HCT116 (cell line): Measurements from ENCODE around the gene MYOT. TPM values are rescaled to one million over a fixed set of nuclear protein-coding genes. Genes with fewer than 3 reads are reported as not detected.
A peak's percentile ranks its signal among the peaks of the same experiment; 100 is the strongest.

Experiments
- ATAC-seq: fragments of 200-7000 bp; cut with Tn5 transposase; 2 replicates; pipeline ENCODE4 v1.9.1; 2020; ENCODE audit warnings: mild to moderate bottlenecking, moderate library complexity
- BruUV-seq: library from RNA; stranded (reverse); fragments of 400-500 nt; replicated peaks from 2 replicates; lab custom pipeline; 2021; lab: Mats Ljungman, UMichigan
- CTCF ChIA-PET: fragments of 300-600 bp; sonication (Branson Sonifier 250); formaldehyde crosslinking; loops from one replicate; lab custom pipeline; 2021; ENCODE audit warnings: antibody characterized with exemption; lab: Charles Lee
- POLR2A ChIA-PET: fragments of 300-600, 350-600 bp; sonication (Branson Sonifier 250); formaldehyde crosslinking; loops from one replicate; lab custom pipeline; 2021; ENCODE audit warnings: antibody characterized with exemption; lab: Charles Lee
- RAD21 ChIA-PET, 2 experiments: fragments of 300-600 bp; sonication (Branson Sonifier 250); formaldehyde crosslinking; loops; one replicate each; lab custom pipeline; 2023; ENCODE audit warnings: low total read pairs in 2 of 2; ENCODE audit not compliant: uncharacterized antibody in 2 of 2, unreplicated experiment in 2 of 2, low non-redundant PET in 1 of 2; lab: Charles Lee
- DNase-seq: peaks from one replicate; pipeline ENCODE4 v3.0.0-alpha.2; 2010; ENCODE audit warnings: low read depth, low spot score
- H2AFZ ChIP-seq: fragments of 200-600 bp; shearing (Covaris generic), sonication (generic); 2 replicates; pipeline ENCODE4 v1.6.1; 2017; ENCODE audit warnings: low read depth, mixed run types, mixed read lengths, antibody characterized with exemption, low read length; ENCODE audit not compliant: poor library complexity, severe bottlenecking
- H3K27ac ChIP-seq: 2 replicates; pipeline ENCODE4 v1.5.1; 2012; ENCODE audit warnings: low read depth, low read length
- H3K27me3 ChIP-seq: fragments of 200-600 bp; sonication (generic); 2 replicates; pipeline ENCODE4 v1.6.1; 2016; ENCODE audit warnings: mixed run types, low read length, mixed read lengths; ENCODE audit not compliant: insufficient read depth
- H3K36me3 ChIP-seq, 2 experiments: fragments of 200-500 bp in 1 of 2; fragments of 200-600 bp in 1 of 2; sonication (Bioruptor generic) in 1 of 2; sonication (generic) in 1 of 2; 2 replicates each; pipeline versions ENCODE4 v1.5.1 to v1.6.1; 2014 to 2016; ENCODE audit warnings: low read length in 2 of 2, inconsistent platforms in 1 of 2, mixed read lengths in 1 of 2, mixed run types in 1 of 2; ENCODE audit not compliant: insufficient read depth in 2 of 2, control insufficient read depth in 1 of 2
- H3K4me1 ChIP-seq, 2 experiments: fragments of 200-600 bp in 1 of 2; sonication (generic) in 1 of 2; 2 replicates each; pipeline versions ENCODE4 v1.5.1 to v1.6.1; 2012 to 2017; ENCODE audit warnings: low read length in 2 of 2, inconsistent platforms in 1 of 2, mild to moderate bottlenecking in 1 of 2, mixed read lengths in 1 of 2, mixed run types in 1 of 2, moderate library complexity in 1 of 2; ENCODE audit not compliant: insufficient read depth in 2 of 2, control insufficient read depth in 1 of 2
- H3K4me2 ChIP-seq: fragments of 200-600 bp; sonication (generic); 2 replicates; pipeline ENCODE4 v1.6.1; 2017; ENCODE audit warnings: mixed run types, low read length, mixed read lengths
- H3K4me3 ChIP-seq, 2 experiments: fragments of 200-600 bp in 1 of 2; sonication (generic) in 1 of 2; replicated peaks in 1 of 2; 2 replicates each; pipeline ENCODE4 v1.5.1; 2011 to 2016; ENCODE audit warnings: low read length in 2 of 2, control low read depth in 1 of 2, low read depth in 1 of 2, mild to moderate bottlenecking in 1 of 2, mixed read lengths in 1 of 2, mixed run types in 1 of 2
- H3K79me2 ChIP-seq: fragments of 200-600 bp; sonication (generic); 2 replicates; pipeline ENCODE4 v1.6.1; 2017; ENCODE audit warnings: mild to moderate bottlenecking, mixed run types, low read length, moderate library complexity, mixed read lengths; ENCODE audit not compliant: insufficient read depth
- H3K9ac ChIP-seq: fragments of 200-600 bp; sonication (generic); 2 replicates; pipeline ENCODE4 v1.6.1; 2016; ENCODE audit warnings: low read length, mixed read lengths
- H3K9me2 ChIP-seq: fragments of 200-600 bp; sonication (generic), shearing (Covaris generic); 2 replicates; pipeline ENCODE4 v1.6.1; 2017; ENCODE audit warnings: mixed run types, mild to moderate bottlenecking, moderate library complexity; ENCODE audit not compliant: insufficient read depth
- H3K9me3 ChIP-seq, 2 experiments: fragments of 200-500 bp in 1 of 2; fragments of 200-600 bp in 1 of 2; sonication (Bioruptor generic) in 1 of 2; sonication (generic) in 1 of 2; 2 replicates each; pipeline ENCODE4 v1.6.1; 2014 to 2017; ENCODE audit warnings: low read length in 2 of 2, mixed read lengths in 2 of 2, inconsistent platforms in 1 of 2, low read depth in 1 of 2, mild to moderate bottlenecking in 1 of 2, mixed run types in 1 of 2, moderate library complexity in 1 of 2; ENCODE audit not compliant: control insufficient read depth in 1 of 2, insufficient read depth in 1 of 2
- H4K20me1 ChIP-seq: fragments of 200-600 bp; sonication (generic), shearing (Covaris generic); 2 replicates; pipeline ENCODE4 v1.6.1; 2017; ENCODE audit warnings: mixed run types, mild to moderate bottlenecking, moderate library complexity; ENCODE audit not compliant: insufficient read depth
- CEBPB ChIP-seq: IDR thresholded peaks from 2 replicates; pipeline ENCODE4 v1.6.1; 2012; ENCODE audit warnings: low read depth
- ELF1 ChIP-seq: IDR thresholded peaks from 2 replicates; pipeline ENCODE4 v1.6.1; 2012; ENCODE audit warnings: low read depth, borderline replicate concordance
- POLR2A ChIP-seq: IDR thresholded peaks from 2 replicates; pipeline ENCODE4 v1.7.0; 2011; ENCODE audit warnings: borderline replicate concordance; ENCODE audit not compliant: insufficient read depth, insufficient read length; ENCODE audit errors: extremely low read depth
- RAD21 ChIP-seq: IDR thresholded peaks from 2 replicates; pipeline ENCODE4 v1.6.1; 2012; ENCODE audit warnings: low read depth, mild to moderate bottlenecking
- SIN3A ChIP-seq: IDR thresholded peaks from 2 replicates; pipeline ENCODE4 v1.6.1; 2012; ENCODE audit warnings: low read depth
- TCF7L2 ChIP-seq: IDR thresholded peaks from 2 replicates; pipeline ENCODE4 v1.7.0; 2011; ENCODE audit warnings: borderline replicate concordance, inconsistent platforms; ENCODE audit not compliant: insufficient read depth, insufficient read length; ENCODE audit errors: extremely low read depth
- ZFX ChIP-seq: fragments of 450-650 bp; IDR thresholded peaks from 2 replicates; pipeline ENCODE4 v1.6.1; 2017
- intact Hi-C: fragments of 100-400 bp; cut with micrococcal nuclease; formaldehyde crosslinking; loops from 2 replicates; pipeline ENCODE4 v1.10.0; 2022
- total RNA-seq: library from RNA; stranded (reverse); gene quantifications from one replicate; pipeline ENCODE4 v1.2.1, GENCODE V29; 2021; ENCODE audit not compliant: unreplicated experiment
- TF ChIP-seq, protein P1 (sequence below), 3 experiments: fragments of 200-600 bp in 1 of 3; sonication (generic) in 1 of 3; IDR thresholded peaks in 2 of 3; conservative IDR thresholded peaks in 1 of 3; 2 replicates each; pipeline ENCODE4 v1.5.1; 2012 to 2017; ENCODE audit warnings: low read depth in 2 of 3, low read length in 2 of 3, antibody characterized with exemption in 1 of 3, borderline replicate concordance in 1 of 3, control low read depth in 1 of 3, mild to moderate bottlenecking in 1 of 3, mixed read lengths in 1 of 3, mixed run types in 1 of 3, moderate library complexity in 1 of 3; ENCODE audit not compliant: insufficient read depth in 1 of 3
- TF ChIP-seq, protein P2 (sequence below): IDR thresholded peaks from 2 replicates; pipeline ENCODE4 v1.6.1; 2011; ENCODE audit warnings: mild to moderate bottlenecking, low read length, moderate library complexity; ENCODE audit not compliant: insufficient replicate concordance; ENCODE audit errors: extremely low read depth

The MYOT gene
- total RNA-seq, 1 experiment from 2014 or later = not detected

DNA sequence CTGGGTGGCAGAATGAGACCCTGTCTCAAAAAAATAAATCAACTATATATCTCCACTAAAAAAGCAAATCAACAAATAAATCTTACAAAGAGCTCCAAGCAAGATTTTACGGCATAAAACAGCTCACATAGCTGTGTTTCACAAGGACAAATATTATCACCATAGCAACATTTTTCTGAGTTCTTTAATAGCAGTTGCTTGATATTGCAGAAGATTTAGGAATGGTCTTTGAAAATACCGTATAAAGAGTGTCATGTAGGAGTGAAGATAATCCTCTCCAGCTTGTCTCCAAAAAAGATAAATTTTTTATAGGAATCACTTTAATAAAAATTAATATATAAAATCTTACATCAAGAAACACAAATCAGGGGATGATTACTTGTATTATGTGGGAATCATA lies 36.6 kb upstream of the MYOT start (continued):
- TF ChIP-seq POLR2A = no peak
- TF ChIP-seq, protein P1, sequence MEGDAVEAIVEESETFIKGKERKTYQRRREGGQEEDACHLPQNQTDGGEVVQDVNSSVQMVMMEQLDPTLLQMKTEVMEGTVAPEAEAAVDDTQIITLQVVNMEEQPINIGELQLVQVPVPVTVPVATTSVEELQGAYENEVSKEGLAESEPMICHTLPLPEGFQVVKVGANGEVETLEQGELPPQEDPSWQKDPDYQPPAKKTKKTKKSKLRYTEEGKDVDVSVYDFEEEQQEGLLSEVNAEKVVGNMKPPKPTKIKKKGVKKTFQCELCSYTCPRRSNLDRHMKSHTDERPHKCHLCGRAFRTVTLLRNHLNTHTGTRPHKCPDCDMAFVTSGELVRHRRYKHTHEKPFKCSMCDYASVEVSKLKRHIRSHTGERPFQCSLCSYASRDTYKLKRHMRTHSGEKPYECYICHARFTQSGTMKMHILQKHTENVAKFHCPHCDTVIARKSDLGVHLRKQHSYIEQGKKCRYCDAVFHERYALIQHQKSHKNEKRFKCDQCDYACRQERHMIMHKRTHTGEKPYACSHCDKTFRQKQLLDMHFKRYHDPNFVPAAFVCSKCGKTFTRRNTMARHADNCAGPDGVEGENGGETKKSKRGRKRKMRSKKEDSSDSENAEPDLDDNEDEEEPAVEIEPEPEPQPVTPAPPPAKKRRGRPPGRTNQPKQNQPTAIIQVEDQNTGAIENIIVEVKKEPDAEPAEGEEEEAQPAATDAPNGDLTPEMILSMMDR (IDR thresholded peaks at IDR 0.05 in 2 of 3, conservative IDR thresholded peaks at IDR 0.05 in 1 of 3; ENCODE audit: borderline replicate concordance in 1 of 3, insufficient read depth in 1 of 3, low read depth in 2 of 3, low read length in 2 of 3) = no peak
- TF ChIP-seq RAD21 = no peak
- no peak for TF ChIP-seq ELF1
- TF ChIP-seq, protein P2, sequence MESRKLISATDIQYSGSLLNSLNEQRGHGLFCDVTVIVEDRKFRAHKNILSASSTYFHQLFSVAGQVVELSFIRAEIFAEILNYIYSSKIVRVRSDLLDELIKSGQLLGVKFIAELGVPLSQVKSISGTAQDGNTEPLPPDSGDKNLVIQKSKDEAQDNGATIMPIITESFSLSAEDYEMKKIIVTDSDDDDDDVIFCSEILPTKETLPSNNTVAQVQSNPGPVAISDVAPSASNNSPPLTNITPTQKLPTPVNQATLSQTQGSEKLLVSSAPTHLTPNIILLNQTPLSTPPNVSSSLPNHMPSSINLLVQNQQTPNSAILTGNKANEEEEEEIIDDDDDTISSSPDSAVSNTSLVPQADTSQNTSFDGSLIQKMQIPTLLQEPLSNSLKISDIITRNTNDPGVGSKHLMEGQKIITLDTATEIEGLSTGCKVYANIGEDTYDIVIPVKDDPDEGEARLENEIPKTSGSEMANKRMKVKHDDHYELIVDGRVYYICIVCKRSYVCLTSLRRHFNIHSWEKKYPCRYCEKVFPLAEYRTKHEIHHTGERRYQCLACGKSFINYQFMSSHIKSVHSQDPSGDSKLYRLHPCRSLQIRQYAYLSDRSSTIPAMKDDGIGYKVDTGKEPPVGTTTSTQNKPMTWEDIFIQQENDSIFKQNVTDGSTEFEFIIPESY = no peak

DNA sequence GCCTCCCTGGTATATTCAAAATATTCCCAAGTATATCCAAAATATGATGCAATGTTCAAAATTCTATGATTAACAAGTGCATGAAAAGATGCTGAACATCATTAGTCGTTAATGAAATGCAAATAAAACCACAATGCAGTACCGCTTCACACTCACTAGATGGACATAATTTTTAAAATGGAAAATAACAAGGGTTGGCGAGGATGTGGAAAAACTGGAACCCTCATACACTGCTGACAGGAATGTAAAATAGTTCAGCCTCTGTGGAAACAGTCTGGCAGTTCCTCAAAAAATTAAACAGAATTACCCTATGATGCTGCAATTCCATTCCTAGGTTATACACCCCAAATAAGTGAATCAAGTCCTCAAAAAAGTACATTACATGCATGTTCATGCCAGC lies 36.1 kb upstream of the MYOT start:
- ChIA-PET CTCF (no interaction called here), RAD21 (no interaction called here), POLR2A (no interaction called here)
- H3K27me3 ChIP-seq = no peaks in the 10 kb centered on the region
- no TSS peak for BruUV-seq
- H3K79me2 ChIP-seq = no peaks in the 10 kb centered on the region
- H3K9me3 ChIP-seq = no peaks in the 10 kb centered on the region
- no peak overlapping the region for H3K27ac ChIP-seq
- no peak overlapping the region for H3K4me3 ChIP-seq
- peak overlapping the region; percentile 83 for H2AFZ ChIP-seq
- H3K4me1 ChIP-seq = peaks cover 18 to 35% of the 10 kb centered on the region in 2 experiments
- no peak for TF ChIP-seq ZFX
- TF ChIP-seq SIN3A = no peak
- TF ChIP-seq, protein P1 (IDR thresholded peaks at IDR 0.05 in 2 of 3, conservative IDR thresholded peaks at IDR 0.05 in 1 of 3; ENCODE audit: borderline replicate concordance in 1 of 3, insufficient read depth in 1 of 3, low read depth in 2 of 3, low read length in 2 of 3) = peak in 2 of 3 experiments; percentile 20 to 43; a peak in 3 of 6 replicates
- TF ChIP-seq TCF7L2 = no peak
- TF ChIP-seq CEBPB = no peak
- H3K4me2 ChIP-seq = no peak overlapping the region
- no peak overlapping the region for H3K9ac ChIP-seq
- intact Hi-C loops = no loop called here
- H3K36me3 ChIP-seq = no peaks in the 10 kb centered on the region
- no peak for ATAC-seq
- H3K9me2 ChIP-seq = no peaks in the 10 kb centered on the region
- no peak for DNase-seq
- no peaks in the 10 kb centered on the region for H4K20me1 ChIP-seq
